GM15510 (cell line): ENCODE measurements around the gene CCR6.
A peak's percentile ranks its signal among the peaks of the same experiment; 100 is the strongest.

Source experiments
- POLR2A ChIP-seq: IDR thresholded peaks from 3 replicates; pipeline ENCODE4 v1.6.1; 2011; ENCODE audit warnings: borderline replicate concordance; ENCODE audit not compliant: insufficient read length; ENCODE audit errors: extremely low read depth

Gene CCR6

DNA sequence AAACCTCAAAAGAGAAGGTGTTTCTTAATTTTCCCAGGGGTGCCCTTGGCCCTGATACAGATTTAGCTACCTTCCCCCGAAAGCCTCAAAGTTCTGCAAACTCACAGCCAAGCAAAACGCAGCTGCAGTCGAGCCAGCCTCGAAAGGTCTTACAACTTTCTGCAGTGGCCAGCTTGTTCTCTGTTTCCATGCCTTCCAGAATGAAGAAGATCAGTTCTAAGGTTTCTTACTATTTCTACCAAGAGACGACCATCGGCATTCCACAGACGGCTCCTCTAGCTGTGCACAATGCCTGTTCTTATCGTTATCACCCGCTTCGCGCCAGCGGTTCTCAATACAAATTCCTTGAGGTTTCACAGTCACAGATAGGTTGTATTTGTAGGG is 28.5 kb upstream of the CCR6 start:
- TF ChIP-seq POLR2A: no peak

DNA sequence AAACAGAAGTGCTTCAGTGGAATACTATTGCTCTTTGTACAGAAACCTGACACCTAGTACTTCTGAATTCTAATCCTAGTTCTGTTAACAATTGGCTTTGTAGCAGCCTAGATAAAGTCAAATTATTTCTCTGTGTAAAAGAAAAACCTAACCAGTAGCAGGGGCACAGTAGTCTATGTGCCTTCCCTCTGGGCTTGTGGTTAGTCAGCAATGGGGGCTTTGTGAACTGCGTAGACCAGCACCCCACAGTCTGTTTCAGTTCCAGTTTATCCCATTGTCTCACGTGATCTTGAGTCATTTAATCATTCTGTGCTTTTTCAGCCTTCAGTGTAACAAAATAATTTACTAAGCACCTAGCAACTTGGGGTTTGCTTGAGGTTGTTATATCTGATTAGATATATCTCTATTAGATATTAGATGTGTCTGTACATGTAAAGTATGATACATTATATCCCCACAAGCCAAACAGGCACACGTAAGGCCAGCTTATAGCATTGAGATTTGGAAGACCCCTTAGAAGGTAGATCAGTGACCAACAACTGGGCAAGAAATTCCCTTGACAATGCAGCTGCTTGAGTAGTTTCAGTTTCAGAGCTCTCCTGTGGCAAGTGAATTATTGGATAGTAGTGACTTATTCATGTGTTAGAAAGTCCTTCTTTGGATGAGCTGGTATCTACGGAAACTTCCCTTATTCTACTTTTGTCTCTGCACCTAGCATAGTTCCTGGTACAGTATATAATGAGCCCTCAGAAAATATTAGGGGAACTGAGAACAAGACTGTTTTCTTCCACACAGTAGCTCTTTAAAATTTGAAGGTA is 27.9 kb upstream of the CCR6 start:
- TF ChIP-seq POLR2A: peak; percentile 32

DNA sequence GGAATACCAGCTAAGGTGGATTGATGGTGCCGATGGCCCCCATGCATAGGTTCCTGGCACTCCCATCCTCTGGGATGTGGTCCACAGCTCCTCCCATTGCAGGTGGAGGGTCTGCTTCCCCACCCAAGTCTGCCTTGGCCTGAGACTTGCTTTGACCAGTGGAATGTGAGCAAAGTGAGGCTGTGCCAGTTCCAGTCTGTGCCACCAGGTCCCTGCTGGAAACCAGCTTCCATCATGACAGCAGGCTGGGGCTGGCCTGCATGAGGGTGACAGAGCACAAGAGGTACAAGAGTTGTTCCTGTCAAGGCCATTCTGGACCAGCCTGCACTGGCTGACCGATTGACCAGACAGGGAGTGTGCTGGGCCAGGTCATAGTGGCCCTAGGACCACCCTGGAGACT is 27.0 kb upstream of the CCR6 start:
- no peak for TF ChIP-seq POLR2A

DNA sequence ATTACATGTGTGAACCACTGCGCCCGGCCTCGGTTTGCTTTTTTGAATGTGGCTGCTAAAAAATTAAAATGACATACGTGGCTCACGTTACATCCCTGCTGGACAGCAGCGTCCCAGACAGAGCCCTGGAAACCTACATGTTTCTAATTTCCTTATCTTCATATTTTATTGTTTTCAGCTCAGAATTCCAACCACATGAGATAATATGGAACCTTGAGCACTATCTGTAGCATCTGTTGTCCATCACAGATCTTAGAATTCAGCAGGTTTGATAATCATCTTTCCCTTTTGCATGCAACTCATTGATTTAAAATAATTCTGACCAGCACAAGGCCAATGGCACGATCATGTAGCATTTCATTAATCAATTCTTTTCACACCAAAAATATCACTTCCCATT is 25.9 kb upstream of the CCR6 start:
- TF ChIP-seq POLR2A: no peak

DNA sequence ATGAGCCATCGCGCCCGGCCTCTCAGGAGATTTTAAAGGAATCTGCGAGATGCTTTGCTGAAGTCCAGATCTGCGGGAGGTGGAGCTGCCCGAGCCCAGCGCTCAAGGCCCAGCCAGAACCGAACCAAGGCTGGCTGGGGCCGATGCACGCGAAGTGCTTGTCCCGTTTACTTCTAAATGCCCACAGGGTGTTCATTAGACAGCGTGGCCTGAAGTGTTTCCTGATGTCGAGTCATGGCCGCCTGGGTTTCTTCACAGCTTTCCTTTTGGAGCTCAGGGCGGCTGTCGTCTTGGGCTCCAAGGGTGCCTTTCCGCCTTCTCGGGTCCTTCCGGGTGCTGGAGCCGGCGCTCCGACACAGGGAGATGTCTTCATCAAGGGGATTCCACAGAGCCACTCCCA is 25.1 kb upstream of the CCR6 start:
- no peak for TF ChIP-seq POLR2A

DNA sequence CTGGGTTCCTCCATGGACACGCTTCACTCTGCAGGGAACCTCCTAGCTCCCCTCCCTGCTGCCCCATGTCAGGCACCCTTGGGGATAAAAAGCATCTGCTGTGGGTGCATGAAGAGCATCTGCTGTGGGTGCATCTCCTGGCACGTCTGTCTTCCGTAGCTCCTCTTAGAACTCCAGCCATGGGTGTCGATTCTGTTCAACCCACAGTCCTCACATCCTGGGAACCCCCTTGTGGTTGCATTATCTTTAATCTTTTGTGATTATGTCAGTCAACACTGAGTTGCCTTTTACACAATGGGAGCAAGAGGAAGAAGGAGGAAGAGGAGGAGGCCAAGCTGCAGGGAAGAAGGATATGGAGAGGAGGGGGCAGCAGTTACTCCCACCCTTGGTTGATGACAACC is 24.1 kb upstream of the CCR6 start:
- TF ChIP-seq POLR2A: no peak

DNA sequence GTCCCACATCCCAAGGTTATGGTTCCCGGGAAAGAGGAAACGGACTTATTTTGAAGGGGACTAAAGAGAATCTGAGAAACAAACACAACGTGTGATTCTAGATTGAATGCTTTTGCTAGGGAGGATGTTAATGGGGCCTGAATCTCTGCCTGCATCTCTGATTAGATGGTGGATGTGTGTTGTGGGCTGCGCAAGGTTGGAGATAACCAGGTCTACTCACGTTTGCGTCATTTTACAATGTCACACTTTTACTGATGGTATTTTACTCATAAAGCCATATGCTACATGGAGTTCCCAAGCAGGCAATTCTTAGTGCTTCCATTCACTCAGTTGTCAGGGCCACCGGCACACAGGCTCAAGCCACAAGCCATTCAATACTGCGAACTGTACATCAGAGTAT is 23.2 kb upstream of the CCR6 start:
- no peak for TF ChIP-seq POLR2A

DNA sequence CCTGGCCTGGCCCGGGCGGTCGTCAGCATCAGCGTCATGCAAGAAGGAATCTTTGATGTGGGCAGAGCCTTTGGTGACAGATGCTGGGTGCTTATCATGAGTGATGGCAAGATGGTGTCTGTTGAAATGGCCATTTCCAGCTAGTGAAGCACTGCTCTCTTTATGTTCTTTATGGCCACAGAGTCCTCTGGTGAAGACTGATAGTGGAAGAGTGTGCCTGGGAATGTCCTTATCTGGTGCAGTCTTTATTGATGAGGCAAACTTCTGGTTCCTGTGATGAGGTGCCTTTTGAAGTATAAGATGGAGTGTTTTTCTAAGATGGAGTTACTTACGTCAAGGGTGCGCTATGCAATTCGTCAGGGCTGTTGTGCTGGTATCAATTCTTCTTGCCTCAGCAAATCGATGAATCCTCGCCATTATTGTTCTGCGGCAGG is 22.6 kb upstream of the CCR6 start:
- TF ChIP-seq POLR2A: no peak

DNA sequence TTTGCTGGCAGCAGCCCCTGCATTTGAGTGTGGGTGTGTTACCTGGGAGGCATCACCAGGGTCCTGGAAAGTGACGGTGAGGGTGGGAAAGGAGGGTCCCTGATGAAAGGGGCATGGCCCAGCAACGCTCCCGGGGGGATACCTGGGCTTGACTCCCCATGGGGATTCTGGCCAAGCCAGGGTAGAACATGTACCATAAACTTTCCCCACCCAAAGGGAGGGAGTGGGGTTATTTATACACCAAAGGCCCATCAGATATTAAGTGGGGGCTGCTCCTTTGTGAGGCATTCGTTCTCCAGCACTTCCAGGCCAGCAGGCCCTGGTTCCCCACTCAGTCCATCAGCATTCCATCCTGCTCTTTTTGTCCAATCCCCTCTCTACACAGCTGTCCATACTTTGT is 20.6 kb upstream of the CCR6 start:
- TF ChIP-seq POLR2A: no peak

DNA sequence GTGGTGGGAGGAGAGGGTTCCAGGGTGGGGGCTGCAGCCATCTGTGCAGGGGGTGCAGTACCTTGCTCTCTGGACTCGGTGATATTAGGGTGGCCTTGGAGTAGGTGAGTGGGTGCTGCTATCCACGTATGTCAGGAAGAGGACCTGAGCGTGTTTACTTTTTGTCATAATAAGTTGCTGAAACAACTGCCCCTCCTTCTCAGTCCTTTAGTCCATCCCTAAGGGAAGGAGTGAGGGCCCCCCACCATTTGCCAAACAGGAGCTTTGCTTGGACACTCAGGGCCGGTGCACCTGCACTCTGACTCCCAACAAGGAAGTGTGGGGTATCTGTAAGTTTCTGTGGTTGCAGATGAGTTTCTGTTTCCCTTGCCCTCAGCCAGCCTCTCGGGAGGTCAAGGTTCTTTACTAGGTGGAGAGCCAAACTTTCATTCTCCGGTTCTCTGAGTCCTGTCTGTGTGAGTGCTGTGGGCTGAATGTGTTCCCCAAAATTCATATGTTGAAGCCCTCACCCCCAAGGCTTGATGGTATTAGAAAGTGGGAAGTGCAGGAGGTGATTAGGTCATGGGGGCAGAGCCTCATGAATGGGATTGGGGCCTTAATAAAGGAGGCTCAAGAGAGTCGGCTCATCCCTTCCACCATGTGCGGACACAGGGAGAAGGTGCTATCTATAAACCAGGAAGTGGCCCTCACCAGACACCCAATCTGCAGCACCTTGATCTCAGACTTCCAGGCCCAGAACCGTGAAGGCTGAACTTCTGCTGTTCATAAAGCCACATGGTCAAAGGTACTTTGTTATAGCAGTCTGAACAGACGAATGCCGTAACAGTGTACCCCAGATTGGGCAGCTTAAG is 19.6 kb upstream of the CCR6 start:
- TF ChIP-seq POLR2A: no peak

DNA sequence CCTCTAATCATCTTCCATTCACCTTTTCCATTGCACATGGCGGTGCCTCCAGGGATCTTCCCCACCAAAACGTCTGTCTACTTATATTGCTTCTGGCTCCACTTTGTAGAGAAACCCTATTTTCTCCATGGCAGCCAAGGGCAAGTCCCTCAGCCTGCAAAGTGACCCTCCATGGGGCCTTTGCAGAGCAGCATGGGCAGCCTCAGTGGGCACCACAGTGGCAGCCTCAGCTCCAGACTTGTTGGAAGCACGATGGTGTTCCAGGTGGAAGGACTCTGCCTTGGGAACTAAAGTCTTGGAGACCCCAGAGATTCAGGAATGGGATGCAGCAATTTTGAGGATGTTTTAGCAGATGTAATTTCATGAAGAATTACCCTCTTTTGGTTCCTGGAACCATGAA is 18.5 kb upstream of the CCR6 start:
- no peak for TF ChIP-seq POLR2A

DNA sequence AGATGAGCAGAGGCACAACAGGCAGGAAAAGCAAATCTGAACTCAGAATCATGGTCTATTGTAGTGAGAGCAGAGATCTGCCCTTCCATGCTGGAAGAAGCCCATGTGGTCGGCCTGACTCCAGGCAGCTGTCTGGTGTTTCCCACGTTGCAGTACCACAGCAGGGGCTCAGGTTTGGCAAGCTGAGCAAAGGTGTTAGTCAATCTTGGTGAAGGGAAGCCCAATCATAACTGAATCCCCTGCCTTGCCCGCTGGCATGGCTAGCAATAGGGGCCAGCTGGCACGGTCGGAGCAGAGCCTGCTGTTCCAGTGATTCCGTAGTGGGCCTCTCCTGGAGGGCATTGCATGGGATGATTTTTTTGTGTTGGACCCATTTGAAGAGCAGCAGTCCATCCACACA is 17.8 kb upstream of the CCR6 start:
- TF ChIP-seq POLR2A: no peak

DNA sequence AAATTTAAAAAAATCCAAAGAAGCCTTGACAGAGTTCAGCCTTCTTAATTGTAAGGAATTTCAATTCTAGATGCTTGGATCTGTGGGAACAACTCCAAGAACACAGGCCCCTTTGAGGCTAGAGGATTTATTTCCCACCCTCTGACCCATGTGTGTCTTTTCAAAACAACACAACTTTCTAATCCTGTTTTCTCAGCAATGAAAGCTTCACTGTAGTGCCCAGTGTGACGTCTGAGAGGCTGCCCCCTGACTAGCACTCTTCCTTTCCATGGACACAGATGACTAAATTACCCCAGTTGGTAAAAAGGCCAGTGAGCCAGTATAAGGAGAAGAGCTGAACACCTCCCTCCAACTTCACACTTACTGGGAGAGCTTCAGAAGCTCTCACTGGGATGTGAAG is 16.5 kb upstream of the CCR6 start:
- no peak for TF ChIP-seq POLR2A

DNA sequence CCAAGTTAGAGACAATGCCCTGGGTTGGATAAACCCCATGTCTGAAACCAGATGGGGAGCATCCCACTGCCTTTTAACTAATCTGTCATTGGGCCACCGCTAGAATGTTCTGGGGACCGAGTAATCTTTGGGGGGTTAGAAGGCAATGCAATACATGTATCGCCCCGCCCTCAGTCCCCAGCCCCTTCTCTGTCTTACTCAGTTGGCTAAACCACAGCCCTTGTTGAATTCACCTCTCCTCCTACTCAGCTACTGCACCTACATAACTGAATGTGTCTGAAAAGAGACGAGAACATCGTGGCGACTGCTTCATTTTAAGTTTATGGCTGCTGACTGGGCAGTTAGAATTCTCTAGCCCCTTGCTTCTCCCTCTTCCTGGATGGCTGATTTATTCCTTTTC is 15.1 kb upstream of the CCR6 start:
- no peak for TF ChIP-seq POLR2A

DNA sequence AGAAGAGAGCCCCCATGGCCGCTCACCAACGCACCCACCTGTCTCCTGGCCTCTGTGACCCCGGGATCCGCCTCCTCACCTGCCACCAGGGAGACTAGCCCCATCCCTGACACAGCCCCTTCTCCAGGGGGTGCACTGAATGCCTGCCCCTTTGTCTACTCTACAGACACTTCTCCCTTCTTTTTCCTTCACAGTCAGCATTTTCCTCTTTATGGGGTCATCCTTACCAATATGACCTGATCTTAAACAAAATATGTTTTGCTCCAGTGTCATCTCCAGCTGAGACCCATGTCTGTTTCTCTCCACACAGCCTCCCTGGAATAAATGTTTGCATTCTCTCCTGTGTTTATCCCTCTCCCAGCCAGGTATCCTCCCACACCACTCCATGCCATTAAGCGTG is 14.6 kb upstream of the CCR6 start:
- TF ChIP-seq POLR2A: no peak

DNA sequence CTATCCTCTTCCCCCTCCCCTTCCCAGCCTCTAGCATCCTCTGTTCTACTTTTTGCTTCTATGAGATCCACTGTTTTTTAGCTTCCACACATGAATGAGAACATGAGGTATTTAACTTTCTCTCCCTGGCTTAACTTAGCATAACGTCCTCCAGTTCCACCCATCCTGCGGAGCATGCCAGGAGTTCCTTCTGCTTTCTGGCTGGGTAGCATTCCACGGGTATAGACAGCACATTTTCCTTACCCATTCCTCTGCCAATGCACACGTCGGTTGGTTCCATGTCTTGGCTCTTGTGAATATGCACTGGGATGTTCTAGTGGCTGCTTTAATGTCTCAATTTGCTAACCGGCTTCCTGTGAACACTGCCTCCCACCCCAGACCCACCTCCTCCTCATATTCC is 13.2 kb upstream of the CCR6 start:
- no peak for TF ChIP-seq POLR2A
